ENCODE data around the gene GALNT6. TPM values are rescaled to one million over a fixed set of nuclear protein-coding genes. Genes with fewer than 3 reads are reported as not detected.
"Not testable (repeated sequence)": the region's sequence is repeated elsewhere in the genome, so short reads cannot be mapped to it uniquely, and the experiment has no call there.

Gene GALNT6
- total and polyA plus RNA-seq, 11 donors = 0.08 to 8.0 (median 0.77) TPM

- Histone ChIP-seq H3K36me3 (no peaks in the 10 kb centered on the region), H3K27me3 (no peaks in the 10 kb centered on the region), H3K27ac (no peak overlapping the region), H3K4me1 (peaks cover 0 to 6% (median 1%) of the 10 kb centered on the region in 12 donors), H3K9me3 (no peaks in the 10 kb centered on the region), H3K4me3 (no peak overlapping the region)
- intact Hi-C loops (cut with DNase I) = loop anchor here in 7 of 10 donors (5.0 to 10.0 kb wide), 8 partner anchors 68 to 838 kb away; partner anchors contain the start of genes LETMD1 (in 6 of the 7), DIP2B (in 2 of the 7) and SMAGP (in 1 of the 7)
- TF ChIP-seq POLR2A (IDR thresholded peaks at IDR 0.05) = no peak
- no peak for TF ChIP-seq CTCF (IDR thresholded peaks at IDR 0.05)
- DNase-seq (no peak), ATAC-seq (no peak)
- WGBS, 4 donors = 81 to 95% (median 93%) methylated on average over 2 of the region's 2 CpGs
These were observed 48.0 kb downstream of the GALNT6 start for GRCh38 chr12:51343201-51343600.

- DNase-seq = no peak
- TF ChIP-seq CTCF (IDR thresholded peaks at IDR 0.05) (no peak), POLR2A (IDR thresholded peaks at IDR 0.05) (no peak)
- Histone ChIP-seq H3K4me1 (peaks cover 0 to 6% (median 1%) of the 10 kb centered on the region in 12 donors), H3K27me3 (no peaks in the 10 kb centered on the region), H3K36me3 (no peaks in the 10 kb centered on the region), H3K4me3 (no peak overlapping the region), H3K9me3 (no peaks in the 10 kb centered on the region), H3K27ac (no peak overlapping the region)
- no peak for ATAC-seq
- WGBS, 4 donors = 90 to 94% (median 93%) methylated on average over 10 of the region's 10 CpGs
- intact Hi-C loops (cut with DNase I) = loop anchor here in 7 of 10 donors (5.0 to 10.0 kb wide), 8 partner anchors 68 to 838 kb away; partner anchors contain the start of genes LETMD1 (in 6 of the 7), DIP2B (in 2 of the 7) and SMAGP (in 1 of the 7)
These were observed 48.8 kb downstream of the GALNT6 start for GRCh38 chr12:51342416-51342815.

GRCh38 chr12:51341251-51342007, 49.8 kb downstream of the GALNT6 start:
- intact Hi-C loops (cut with DNase I) = loop anchor here in 8 of 10 donors (1.0 to 10.0 kb wide), 12 partner anchors 67 to 837 kb away; partner anchors contain the start of genes LETMD1 (in 6 of the 8), DIP2B (in 2 of the 8) and SMAGP (in 2 of the 8)
- no peaks in the 10 kb centered on the region for H3K36me3 ChIP-seq
- DNase-seq (peak in 4 of 5 donors; percentile 42 to 64 (median 46)), ATAC-seq (peak; percentile 42 to 88 (median 88))
- peak overlapping the region in 8 of 12 donors; percentile 8 to 51 (median 28) for H3K4me3 ChIP-seq
- no peak for TF ChIP-seq POLR2A (IDR thresholded peaks at IDR 0.05)
- TF ChIP-seq CTCF (IDR thresholded peaks at IDR 0.05) = peak; percentile 89 to 99 (median 94)
- no peaks in the 10 kb centered on the region for H3K9me3 ChIP-seq
- H3K27me3 ChIP-seq = no peaks in the 10 kb centered on the region
- H3K4me1 ChIP-seq = peaks cover 0 to 6% (median 1%) of the 10 kb centered on the region in 12 donors
- peak overlapping the region in 1 of 12 donors; percentile 1 for H3K27ac ChIP-seq
- WGBS, 4 donors = 24 to 34% (median 32%) methylated on average over 8 to 9 of the region's 9 CpGs

GRCh38 chr12:51339750-51340149, 51.5 kb downstream of the GALNT6 start:
- Histone ChIP-seq H3K27me3 (no peaks in the 10 kb centered on the region), H3K4me3 (no peak overlapping the region), H3K9me3 (no peaks in the 10 kb centered on the region), H3K36me3 (no peaks in the 10 kb centered on the region), H3K4me1 (peaks cover 0 to 13% (median 1%) of the 10 kb centered on the region in 12 donors), H3K27ac (no peak overlapping the region)
- intact Hi-C loops (cut with DNase I) = loop anchor here in 8 of 10 donors (2.0 to 10.0 kb wide), 11 partner anchors 65 to 835 kb away; partner anchors contain the start of genes LETMD1 (in 6 of the 8), DIP2B (in 2 of the 8) and SMAGP (in 2 of the 8)
- WGBS, 4 donors = 78 to 92% (median 88%) methylated on average over 6 of the region's 6 CpGs
- ATAC-seq = no peak
- TF ChIP-seq CTCF (IDR thresholded peaks at IDR 0.05) = no peak
- TF ChIP-seq POLR2A (IDR thresholded peaks at IDR 0.05) = no peak
- no peak for DNase-seq

- ATAC-seq; DNase-seq; H3K36me3 ChIP-seq; H3K9me3 ChIP-seq; H3K4me3 ChIP-seq; H3K27ac ChIP-seq; H3K27me3 ChIP-seq; intact Hi-C loops (cut with DNase I): not testable (repeated sequence)
- peaks cover 0 to 13% (median 1%) of the 10 kb centered on the region in 12 donors for H3K4me1 ChIP-seq
These were observed 53.9 kb downstream of the GALNT6 start for GRCh38 chr12:51337336-51337735.

All from heart left ventricle (tissue), 16 donors.